H9 (cell line): ENCODE results near the gene OR10H3. TPM values are rescaled to one million over a fixed set of nuclear protein-coding genes. Genes with fewer than 3 reads are reported as not detected.

ENCODE experiments used
- DNase-seq: peaks from one replicate; pipeline ENCODE4 v3.0.0-alpha.2; 2017
- H2AFZ ChIP-seq: one replicate; pipeline ENCODE4 v1.6.1; 2013; ENCODE audit warnings: mild to moderate bottlenecking, low read length, control low read depth, moderate library complexity
- H2AK5ac ChIP-seq: 2 replicates; pipeline ENCODE4 v1.6.1; 2013; ENCODE audit warnings: low read length, control low read depth, mixed read lengths; ENCODE audit not compliant: insufficient read length
- H2BK120ac ChIP-seq: one replicate; pipeline ENCODE4 v1.6.1; 2013; ENCODE audit warnings: low read depth, mild to moderate bottlenecking, low read length, control low read depth, inconsistent platforms; ENCODE audit not compliant: poor library complexity, severe bottlenecking
- H2BK12ac ChIP-seq: 2 replicates; pipeline ENCODE4 v1.6.1; 2013; ENCODE audit warnings: low read length, control low read depth, mixed read lengths, low read depth; ENCODE audit not compliant: insufficient read length
- H2BK15ac ChIP-seq: 2 replicates; pipeline ENCODE4 v1.6.1; 2013; ENCODE audit warnings: low read depth, low read length, control low read depth
- H2BK20ac ChIP-seq: one replicate; pipeline ENCODE4 v1.6.1; 2013; ENCODE audit warnings: low read depth, mild to moderate bottlenecking, low read length, control low read depth, inconsistent platforms; ENCODE audit not compliant: poor library complexity, severe bottlenecking
- H2BK5ac ChIP-seq: 2 replicates; pipeline ENCODE4 v1.6.1; 2013; ENCODE audit warnings: low read length, control low read depth, mixed read lengths; ENCODE audit not compliant: insufficient read length
- H3K14ac ChIP-seq: 2 replicates; pipeline ENCODE4 v1.6.1; 2013; ENCODE audit warnings: low read length, control low read depth; ENCODE audit not compliant: insufficient read depth
- H3K18ac ChIP-seq: 2 replicates; pipeline ENCODE4 v1.6.1; 2013; ENCODE audit warnings: low read depth, mild to moderate bottlenecking, mixed read lengths, low read length, control low read depth; ENCODE audit not compliant: insufficient read length
- H3K23ac ChIP-seq: 2 replicates; pipeline ENCODE4 v1.6.1; 2013; ENCODE audit warnings: low read length, control low read depth, mixed read lengths, low read depth; ENCODE audit not compliant: insufficient read length
- H3K23me2 ChIP-seq: 2 replicates; pipeline ENCODE4 v1.6.1; 2013; ENCODE audit warnings: low read depth, mild to moderate bottlenecking, mixed read lengths, low read length, control low read depth; ENCODE audit not compliant: insufficient read length, poor library complexity, severe bottlenecking
- H3K27ac ChIP-seq: 2 replicates; pipeline ENCODE4 v1.5.1; 2013; ENCODE audit warnings: low read length, control low read depth, mixed read lengths, low read depth; ENCODE audit not compliant: insufficient read length
- H3K27me3 ChIP-seq: 2 replicates; pipeline ENCODE4 v1.6.1; 2013; ENCODE audit warnings: low read length, control low read depth, inconsistent platforms; ENCODE audit not compliant: insufficient read depth
- H3K4ac ChIP-seq: 2 replicates; pipeline ENCODE4 v1.6.1; 2013; ENCODE audit warnings: low read depth, mild to moderate bottlenecking, control low read depth, inconsistent platforms, low read length, moderate library complexity
- H3K4me1 ChIP-seq: 2 replicates; pipeline ENCODE4 v1.6.1; 2013; ENCODE audit warnings: low read length, control low read depth, inconsistent platforms; ENCODE audit not compliant: insufficient read depth
- H3K4me2 ChIP-seq: 2 replicates; pipeline ENCODE4 v1.6.1; 2013; ENCODE audit warnings: low read length, control low read depth, mixed read lengths; ENCODE audit not compliant: insufficient read length, insufficient read depth
- H3K56ac ChIP-seq: 2 replicates; pipeline ENCODE4 v1.6.1; 2013; ENCODE audit warnings: low read depth, mild to moderate bottlenecking, mixed read lengths, low read length, control low read depth; ENCODE audit not compliant: insufficient read length
- H3K79me1 ChIP-seq: 2 replicates; pipeline ENCODE4 v1.6.1; 2013; ENCODE audit warnings: low read depth, mild to moderate bottlenecking, moderate library complexity, low read length, control low read depth, inconsistent platforms; ENCODE audit not compliant: insufficient read depth, poor library complexity, severe bottlenecking
- H3K79me2 ChIP-seq: 2 replicates; pipeline ENCODE4 v1.6.1; 2013; ENCODE audit warnings: low read length, control low read depth, inconsistent platforms; ENCODE audit not compliant: insufficient read depth
- H3K9ac ChIP-seq: 2 replicates; pipeline ENCODE4 v1.6.1; 2013; ENCODE audit warnings: low read length, control low read depth, mixed read lengths; ENCODE audit not compliant: insufficient read length; ENCODE audit errors: extremely low read depth
- H3K9me3 ChIP-seq: one replicate; pipeline ENCODE4 v1.6.1; 2013; ENCODE audit warnings: low read depth, low read length, inconsistent platforms; ENCODE audit not compliant: control insufficient read depth
- H3T11ph ChIP-seq: one replicate; pipeline ENCODE4 v1.6.1; 2013; ENCODE audit warnings: mild to moderate bottlenecking, low read length, control low read depth, inconsistent platforms
- H4K20me1 ChIP-seq: one replicate; pipeline ENCODE4 v1.6.1; 2013; ENCODE audit not compliant: control insufficient read depth, insufficient read length, insufficient read depth
- H4K5ac ChIP-seq: 2 replicates; pipeline ENCODE4 v1.6.1; 2013; ENCODE audit warnings: low read depth, mild to moderate bottlenecking, mixed read lengths, low read length, control low read depth; ENCODE audit not compliant: insufficient read length
- H4K8ac ChIP-seq: replicated peaks from 2 replicates; pipeline ENCODE4 v1.6.1; 2013; ENCODE audit warnings: low read length, control low read depth, mixed read lengths, low read depth; ENCODE audit not compliant: insufficient read length
- H4K91ac ChIP-seq: 2 replicates; pipeline ENCODE4 v1.6.1; 2013; ENCODE audit warnings: low read depth, mild to moderate bottlenecking, moderate library complexity, mixed read lengths, low read length, control low read depth; ENCODE audit not compliant: insufficient read length
- H3K27ac Mint-ChIP-seq, 3 experiments: 2 replicates in 2 of 3; 3 replicates in 1 of 3; pipeline ENCODE4 v1.8.0; 2020 to 2021; ENCODE audit warnings: mixed read lengths in 3 of 3, mild to moderate bottlenecking in 1 of 3, moderate library complexity in 1 of 3
- H3K27me3 Mint-ChIP-seq: 2 replicates; pipeline ENCODE4 v1.8.0; 2021; ENCODE audit warnings: low read depth, mild to moderate bottlenecking, moderate library complexity, mixed read lengths
- H3K36me3 Mint-ChIP-seq, 3 experiments: 2 replicates in 2 of 3; 3 replicates in 1 of 3; pipeline ENCODE4 v1.8.0; 2020 to 2021; ENCODE audit warnings: low read depth in 3 of 3, mixed read lengths in 3 of 3; ENCODE audit not compliant: insufficient read depth in 1 of 3
- H3K4me1 Mint-ChIP-seq, 2 experiments: 2 replicates each; pipeline ENCODE4 v1.8.0; 2020; ENCODE audit warnings: mixed read lengths in 2 of 2
- H3K4me3 Mint-ChIP-seq, 2 experiments: 2 replicates in 1 of 2; 3 replicates in 1 of 2; pipeline ENCODE4 v1.8.0; 2020 to 2021; ENCODE audit warnings: mild to moderate bottlenecking in 2 of 2, mixed read lengths in 2 of 2, moderate library complexity in 1 of 2
- H3K9me3 Mint-ChIP-seq, 2 experiments: 2 replicates in 1 of 2; 3 replicates in 1 of 2; pipeline ENCODE4 v1.8.0; 2020; ENCODE audit warnings: mild to moderate bottlenecking in 2 of 2, mixed read lengths in 2 of 2, moderate library complexity in 1 of 2
- WGBS: extraction: QIAGEN DNeasy Blood & Tissue Kit; methylation state at CpG from one replicate; pipeline ENCODE4 v1.1.7; 2013; ENCODE audit warnings: missing lambda C conversion rate, low lambda C conversion rate, mixed read lengths; ENCODE audit not compliant: insufficient read length; ENCODE audit errors: extremely low coverage; 5-methylcytosine and 5-hydroxymethylcytosine counted together
- total RNA-seq: library from RNA; stranded (reverse); gene quantifications from 2 replicates; pipeline ENCODE4 v1.2.1, GENCODE V29; 2021
- TF ChIP-seq, protein P1 (sequence below): fragments of 200-600 bp; sonication (generic); conservative IDR thresholded peaks from 3 replicates; pipeline ENCODE4 v1.8.0; 2021; ENCODE audit warnings: antibody characterized with exemption, mild to moderate bottlenecking

Gene OR10H3
- total RNA-seq, 1 experiment from 2014 or later = not detected

DNA sequence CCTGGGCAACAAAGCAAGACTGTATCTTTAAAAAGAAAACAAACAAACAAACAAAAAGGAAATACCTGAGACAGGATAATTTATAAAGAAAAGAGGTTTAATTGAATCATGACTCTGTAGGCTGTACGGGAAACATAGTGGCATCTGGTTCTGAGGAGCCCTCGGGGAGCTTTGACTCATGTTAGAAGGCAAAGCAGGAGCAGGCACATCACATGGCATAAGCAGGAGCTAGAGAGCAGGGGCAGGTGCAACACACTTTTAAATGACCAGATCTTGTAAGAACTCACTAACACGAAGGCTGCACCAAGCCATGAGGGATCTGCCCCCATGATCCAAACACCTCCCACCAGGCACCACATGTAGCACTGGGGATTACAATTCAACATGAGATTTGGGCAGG, 23.1 kb upstream of the OR10H3 start:
- Histone ChIP-seq H3K27ac (no peak overlapping the region), H3K14ac (no peak overlapping the region), H3K4me2 (no peak overlapping the region), H2AFZ (no peak overlapping the region), H3K23me2 (no peaks in the 10 kb centered on the region), H4K20me1 (no peaks in the 10 kb centered on the region), H3K56ac (no peak overlapping the region), H2BK5ac (no peak overlapping the region), H2AK5ac (no peak overlapping the region), H2BK20ac (no peak overlapping the region), H3K9me3 (peaks cover 62% of the 10 kb centered on the region), H2BK15ac (no peak overlapping the region), H3K79me2 (no peaks in the 10 kb centered on the region), H4K8ac (no peak overlapping the region), H2BK120ac (no peak overlapping the region), H3K18ac (no peak overlapping the region), H3K9ac (no peak overlapping the region), H3T11ph (no peak overlapping the region), H2BK12ac (no peak overlapping the region), H4K91ac (no peak overlapping the region), H3K27me3 (no peaks in the 10 kb centered on the region), H4K5ac (no peak overlapping the region), H3K4ac (no peak overlapping the region), H3K23ac (no peak overlapping the region), H3K4me1 (no peaks in the 10 kb centered on the region), H3K79me1 (no peaks in the 10 kb centered on the region)
- Mint-ChIP-seq H3K4me3 (no peak overlapping the region), H3K36me3 (peaks cover 7 to 22% (median 9%) of the 10 kb centered on the region in 3 experiments; a peak in 6 of 7 replicates), H3K27ac (no peak overlapping the region), H3K4me1 (no peaks in the 10 kb centered on the region), H3K9me3 (peaks cover 88 to 89% of the 10 kb centered on the region in 2 experiments), H3K27me3 (peaks cover 3% of the 10 kb centered on the region)
- WGBS = no CpG with 5 or more reads among the region's 3 CpGs
- no peak for DNase-seq
- TF ChIP-seq, protein P1, sequence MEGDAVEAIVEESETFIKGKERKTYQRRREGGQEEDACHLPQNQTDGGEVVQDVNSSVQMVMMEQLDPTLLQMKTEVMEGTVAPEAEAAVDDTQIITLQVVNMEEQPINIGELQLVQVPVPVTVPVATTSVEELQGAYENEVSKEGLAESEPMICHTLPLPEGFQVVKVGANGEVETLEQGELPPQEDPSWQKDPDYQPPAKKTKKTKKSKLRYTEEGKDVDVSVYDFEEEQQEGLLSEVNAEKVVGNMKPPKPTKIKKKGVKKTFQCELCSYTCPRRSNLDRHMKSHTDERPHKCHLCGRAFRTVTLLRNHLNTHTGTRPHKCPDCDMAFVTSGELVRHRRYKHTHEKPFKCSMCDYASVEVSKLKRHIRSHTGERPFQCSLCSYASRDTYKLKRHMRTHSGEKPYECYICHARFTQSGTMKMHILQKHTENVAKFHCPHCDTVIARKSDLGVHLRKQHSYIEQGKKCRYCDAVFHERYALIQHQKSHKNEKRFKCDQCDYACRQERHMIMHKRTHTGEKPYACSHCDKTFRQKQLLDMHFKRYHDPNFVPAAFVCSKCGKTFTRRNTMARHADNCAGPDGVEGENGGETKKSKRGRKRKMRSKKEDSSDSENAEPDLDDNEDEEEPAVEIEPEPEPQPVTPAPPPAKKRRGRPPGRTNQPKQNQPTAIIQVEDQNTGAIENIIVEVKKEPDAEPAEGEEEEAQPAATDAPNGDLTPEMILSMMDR = no peak
